Activated naive CD8-positive, alpha-beta T cell treated with anti-CD3 and anti-CD28 coated beads, Interleukin-2, amount 50 U/mL, for 24 hours (primary cell): ENCODE results near the gene SEMA4D.
"Not testable (repeated sequence)": the region's sequence is repeated elsewhere in the genome, so short reads cannot be mapped to it uniquely, and the experiment has no call there.

Source experiments
- ATAC-seq: fragments of 150-1000 bp; cut with Tn5 transposase; one replicate; pipeline ENCODE4 v1.10.0; 2021
- DNase-seq: peaks from one replicate; pipeline ENCODE4 v3.0.0; 2021
- H3K27ac Mint-ChIP-seq: one replicate; pipeline ENCODE4 v1.8.0; 2021; ENCODE audit warnings: mild to moderate bottlenecking, mixed read lengths
- H3K27me3 Mint-ChIP-seq: one replicate; pipeline ENCODE4 v1.8.0; 2021; ENCODE audit warnings: mixed read lengths
- H3K36me3 Mint-ChIP-seq: one replicate; pipeline ENCODE4 v1.8.0; 2021; ENCODE audit warnings: low read depth, mixed read lengths
- H3K4me1 Mint-ChIP-seq: one replicate; pipeline ENCODE4 v1.8.0; 2021; ENCODE audit warnings: mixed read lengths
- H3K4me3 Mint-ChIP-seq: one replicate; pipeline ENCODE4 v1.8.0; 2021; ENCODE audit warnings: mild to moderate bottlenecking, moderate library complexity, mixed read lengths
- H3K9me3 Mint-ChIP-seq: one replicate; pipeline ENCODE4 v1.8.0; 2021; ENCODE audit warnings: mixed read lengths

The SEMA4D gene

GRCh38 chr9:89350988-89351557 is 146.8 kb downstream of the SEMA4D start:
- DNase-seq (no peak), ATAC-seq (no peak)
- Mint-ChIP-seq H3K4me3 (no peak overlapping the region), H3K27me3 (no peaks in the 10 kb centered on the region), H3K36me3 (peaks cover 77% of the 10 kb centered on the region), H3K9me3 (no peaks in the 10 kb centered on the region), H3K4me1 (peaks cover 19% of the 10 kb centered on the region), H3K27ac (no peak overlapping the region)

- ATAC-seq = no peak
- H3K4me1 Mint-ChIP-seq = peaks cover 25% of the 10 kb centered on the region
These were observed 148.3 kb downstream of the SEMA4D start for GRCh38 chr9:89349607-89350006.

GRCh38 chr9:89347651-89348050 is 150.3 kb downstream of the SEMA4D start:
- H3K27ac Mint-ChIP-seq = no peak overlapping the region
- ATAC-seq (no peak), DNase-seq (no peak)
- no peaks in the 10 kb centered on the region for H3K27me3 Mint-ChIP-seq
- no peak overlapping the region for H3K4me3 Mint-ChIP-seq
- peaks cover 90% of the 10 kb centered on the region for H3K36me3 Mint-ChIP-seq
- H3K9me3 Mint-ChIP-seq = no peaks in the 10 kb centered on the region
- H3K4me1 Mint-ChIP-seq = peaks cover 37% of the 10 kb centered on the region

More at GRCh38 chr9:89349607-89350006, 148.3 kb downstream of the SEMA4D start:
- Mint-ChIP-seq H3K27ac (no peak overlapping the region), H3K36me3 (peaks cover 81% of the 10 kb centered on the region), H3K9me3 (no peaks in the 10 kb centered on the region), H3K4me3 (no peak overlapping the region), H3K27me3 (no peaks in the 10 kb centered on the region)
- no peak for DNase-seq

- DNase-seq (no peak), ATAC-seq (no peak)
- no peaks in the 10 kb centered on the region for H3K9me3 Mint-ChIP-seq
- peaks cover 32% of the 10 kb centered on the region for H3K4me1 Mint-ChIP-seq
- H3K27me3 Mint-ChIP-seq = no peaks in the 10 kb centered on the region
- no peak overlapping the region for H3K27ac Mint-ChIP-seq
- no peak overlapping the region for H3K4me3 Mint-ChIP-seq
- H3K36me3 Mint-ChIP-seq = peaks cover 91% of the 10 kb centered on the region
These were observed 151.2 kb downstream of the SEMA4D start for GRCh38 chr9:89346696-89347095.

- H3K36me3 Mint-ChIP-seq = peaks cover 90% of the 10 kb centered on the region
These were observed 152.4 kb downstream of the SEMA4D start for GRCh38 chr9:89345476-89345875.

GRCh38 chr9:89343812-89344211 is 154.1 kb downstream of the SEMA4D start:
- H3K36me3 Mint-ChIP-seq = peaks cover 86% of the 10 kb centered on the region
- H3K27ac Mint-ChIP-seq, H3K27me3 Mint-ChIP-seq, DNase-seq, H3K9me3 Mint-ChIP-seq, H3K4me3 Mint-ChIP-seq: not testable (repeated sequence)
- peaks cover 46% of the 10 kb centered on the region for H3K4me1 Mint-ChIP-seq
- ATAC-seq = peak; percentile 39

More at GRCh38 chr9:89345476-89345875, 152.4 kb downstream of the SEMA4D start:
- DNase-seq = no peak
- no peaks in the 10 kb centered on the region for H3K9me3 Mint-ChIP-seq
- H3K4me3 Mint-ChIP-seq = no peak overlapping the region
- ATAC-seq = no peak
- peaks cover 30% of the 10 kb centered on the region for H3K4me1 Mint-ChIP-seq
- H3K27me3 Mint-ChIP-seq = no peaks in the 10 kb centered on the region
- peak overlapping the region; percentile 34 for H3K27ac Mint-ChIP-seq

GRCh38 chr9:89342948-89343347 is 155.0 kb downstream of the SEMA4D start:
- H3K4me3 Mint-ChIP-seq = no peak overlapping the region
- H3K36me3 Mint-ChIP-seq = peaks cover 87% of the 10 kb centered on the region
- no peak overlapping the region for H3K27ac Mint-ChIP-seq
- DNase-seq = no peak
- H3K27me3 Mint-ChIP-seq = no peaks in the 10 kb centered on the region
- peaks cover 49% of the 10 kb centered on the region for H3K4me1 Mint-ChIP-seq
- no peak for ATAC-seq
- no peaks in the 10 kb centered on the region for H3K9me3 Mint-ChIP-seq

GRCh38 chr9:89342213-89342612 is 155.7 kb downstream of the SEMA4D start:
- peaks cover 49% of the 10 kb centered on the region for H3K4me1 Mint-ChIP-seq
- ATAC-seq = no peak

GRCh38 chr9:89340332-89340731 is 157.6 kb downstream of the SEMA4D start:
- H3K4me3 Mint-ChIP-seq = no peak overlapping the region
- H3K36me3 Mint-ChIP-seq = peaks cover 80% of the 10 kb centered on the region
- ATAC-seq = peak; percentile 96
- H3K27ac Mint-ChIP-seq = peak overlapping the region; percentile 57
- no peaks in the 10 kb centered on the region for H3K27me3 Mint-ChIP-seq
- H3K9me3 Mint-ChIP-seq = no peaks in the 10 kb centered on the region
- no peak for DNase-seq
- H3K4me1 Mint-ChIP-seq = peaks cover 47% of the 10 kb centered on the region

More at GRCh38 chr9:89342213-89342612, 155.7 kb downstream of the SEMA4D start:
- Mint-ChIP-seq H3K27ac (peak overlapping the region; percentile 21), H3K4me3 (no peak overlapping the region), H3K27me3 (no peaks in the 10 kb centered on the region), H3K36me3 (peaks cover 90% of the 10 kb centered on the region), H3K9me3 (no peaks in the 10 kb centered on the region)
- no peak for DNase-seq

GRCh38 chr9:89339807-89340206 is 158.1 kb downstream of the SEMA4D start:
- Mint-ChIP-seq H3K36me3 (peaks cover 78% of the 10 kb centered on the region), H3K4me1 (peaks cover 43% of the 10 kb centered on the region), H3K4me3 (no peak overlapping the region), H3K27ac (peak overlapping the region; percentile 57), H3K9me3 (no peaks in the 10 kb centered on the region), H3K27me3 (no peaks in the 10 kb centered on the region)
- no peak for ATAC-seq
- no peak for DNase-seq

- ATAC-seq (no peak), DNase-seq (no peak)
- H3K36me3 Mint-ChIP-seq = peaks cover 60% of the 10 kb centered on the region
- peaks cover 4% of the 10 kb centered on the region for H3K4me1 Mint-ChIP-seq
- no peaks in the 10 kb centered on the region for H3K27me3 Mint-ChIP-seq
- H3K4me3 Mint-ChIP-seq = no peak overlapping the region
- H3K9me3 Mint-ChIP-seq = no peaks in the 10 kb centered on the region
- H3K27ac Mint-ChIP-seq = no peak overlapping the region
These were observed 167.4 kb downstream of the SEMA4D start for GRCh38 chr9:89330513-89330912.

GRCh38 chr9:89329917-89330316 is 168.0 kb downstream of the SEMA4D start:
- ATAC-seq = no peak
- no peak for DNase-seq
- Mint-ChIP-seq H3K27me3 (no peaks in the 10 kb centered on the region), H3K36me3 (peaks cover 55% of the 10 kb centered on the region), H3K9me3 (no peaks in the 10 kb centered on the region), H3K27ac (no peak overlapping the region), H3K4me1 (peaks cover 4% of the 10 kb centered on the region), H3K4me3 (no peak overlapping the region)

GRCh38 chr9:89328064-89328463 is 169.8 kb downstream of the SEMA4D start:
- Mint-ChIP-seq H3K9me3 (no peaks in the 10 kb centered on the region), H3K4me3 (no peak overlapping the region), H3K4me1 (peaks cover 13% of the 10 kb centered on the region), H3K36me3 (peaks cover 48% of the 10 kb centered on the region), H3K27me3 (no peaks in the 10 kb centered on the region), H3K27ac (no peak overlapping the region)
- no peak for DNase-seq
- no peak for ATAC-seq

- Mint-ChIP-seq H3K4me3 (no peak overlapping the region), H3K9me3 (no peaks in the 10 kb centered on the region), H3K27me3 (no peaks in the 10 kb centered on the region), H3K36me3 (peaks cover 48% of the 10 kb centered on the region), H3K4me1 (peaks cover 36% of the 10 kb centered on the region), H3K27ac (no peak overlapping the region)
- DNase-seq = no peak
- no peak for ATAC-seq
These were observed 172.2 kb downstream of the SEMA4D start for GRCh38 chr9:89325733-89326132.

- ATAC-seq (no peak), DNase-seq (no peak)
- Mint-ChIP-seq H3K27ac (peak overlapping the region; percentile 57), H3K4me1 (peaks cover 53% of the 10 kb centered on the region), H3K4me3 (no peak overlapping the region), H3K9me3 (no peaks in the 10 kb centered on the region), H3K36me3 (peaks cover 46% of the 10 kb centered on the region), H3K27me3 (no peaks in the 10 kb centered on the region)
These were observed 174.5 kb downstream of the SEMA4D start for GRCh38 chr9:89323390-89323789.
